ENCODE measurements around the gene KNTC1. TPM values are rescaled to one million over a fixed set of nuclear protein-coding genes. Genes with fewer than 3 reads are reported as not detected.

The KNTC1 gene
- total and polyA plus RNA-seq, 2 of the 13 experiments (the other 11 are each of a cell fraction or from before 2014, with no cell fraction given): 45.1 to 57.6 TPM

GRCh38 chr12:122661246-122661645 is 134.2 kb downstream of the KNTC1 start:
- ChIA-PET POLR2A (interaction anchor here (1.2 kb wide), 1 partner anchor 18 kb away, joined by 3 read pairs; no protein-coding TSS in a partner anchor), CTCF (ENCODE audit: low intra/inter-chr PET ratio, low total read pairs) (no interaction called here)
- no peaks in the 10 kb centered on the region for H3K27me3 ChIP-seq (ENCODE audit: control insufficient read depth in 1 of 2, insufficient read depth in 2 of 2, low read length in 2 of 2)
- no peak overlapping the region for H3K4me2 ChIP-seq (ENCODE audit: low read depth, low read length)
- H3K27ac ChIP-seq (ENCODE audit: extremely low read length, insufficient read depth, low read length): no peak overlapping the region
- H4K20me1 ChIP-seq (ENCODE audit: insufficient read depth, low read length): no peaks in the 10 kb centered on the region
- FAIRE-seq (no peak), DNase-seq (ENCODE audit: low spot score) (no peak), ATAC-seq (no peak)
- H3K9me3 ChIP-seq (ENCODE audit: low read length): no peaks in the 10 kb centered on the region
- no peak overlapping the region for H3K4me3 ChIP-seq (replicated peaks in 1 of 3; ENCODE audit: insufficient read depth in 1 of 3, low read depth in 2 of 3, low read length in 3 of 3)
- H2AFZ ChIP-seq (ENCODE audit: low read length): no peak overlapping the region
- in situ Hi-C loops (cut with HindIII; ENCODE audit: extremely low pct_ligation_motif_present, low pct_unique_long_range_greater_than_20kb): no loop called here
- no peaks in the 10 kb centered on the region for H3K79me2 ChIP-seq (ENCODE audit: insufficient read depth, low read length)
- BruUV-seq (replicated peaks): no TSS peak
- H3K9ac ChIP-seq (ENCODE audit: insufficient read depth, low read depth, low read length): no peak overlapping the region
- TF ChIP-seq MZF1 (CRISPR knock-in tag; IDR thresholded peaks at IDR 0.05; ENCODE audit: borderline replicate concordance): no peak
- TF ChIP-seq ZNF513 (CRISPR knock-in tag; conservative IDR thresholded peaks at IDR 0.05): no peak
- TF ChIP-seq ZBTB7B (CRISPR knock-in tag; IDR thresholded peaks at IDR 0.05): no peak
- TF ChIP-seq ZBTB3 (CRISPR knock-in tag; IDR thresholded peaks at IDR 0.05; ENCODE audit: borderline replicate concordance, low read depth): no peak
- no peak for TF ChIP-seq AHDC1 (CRISPR knock-in tag; IDR thresholded peaks at IDR 0.05; ENCODE audit: borderline replicate concordance)
- no peak for TF ChIP-seq HOXA7 (CRISPR knock-in tag; IDR thresholded peaks at IDR 0.05)
- H3K4me1 ChIP-seq (ENCODE audit: insufficient read depth, low read length): peaks cover 7% of the 10 kb centered on the region
- intact Hi-C loops (cut with micrococcal nuclease; ENCODE audit: unreplicated experiment): no loop called here
- no peaks in the 10 kb centered on the region for H3K36me3 ChIP-seq (replicated peaks in 1 of 2; ENCODE audit: control insufficient read depth in 1 of 2, insufficient read depth in 2 of 2, low read length in 2 of 2)
- WGBS (ENCODE audit: low lambda C conversion rate): 56% methylated on average over 15 of the region's 16 CpGs

All from HepG2 (cell line).